GM18520 (cell line): ENCODE results near the gene MNX1.

Experiments
- ATAC-seq: cut with Tn5 transposase; IDR thresholded peaks from one replicate; pipeline ENCODE4 v1.9.1; 2021; ENCODE audit not compliant: unreplicated experiment

The MNX1 gene

DNA sequence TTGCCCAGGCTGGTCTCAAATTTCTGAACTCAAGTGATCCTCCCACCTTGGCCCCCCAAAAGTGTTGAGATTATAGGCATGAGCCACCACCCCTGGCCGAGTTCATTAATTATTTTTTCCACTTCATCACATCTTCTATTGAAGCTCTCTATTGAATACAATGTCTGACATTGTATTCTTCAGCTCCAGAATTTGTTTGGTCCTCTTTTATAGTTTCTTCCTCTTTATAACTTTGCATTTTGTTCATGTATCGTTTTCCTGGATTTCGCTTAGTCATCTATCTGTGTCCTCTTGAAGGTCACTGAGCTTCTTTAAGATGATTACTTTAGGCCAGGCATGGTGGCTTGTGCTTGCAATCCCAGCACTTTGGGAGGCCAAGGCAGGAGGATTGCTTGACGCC is 30.8 kb downstream of the MNX1 start:
- ATAC-seq = no peak

DNA sequence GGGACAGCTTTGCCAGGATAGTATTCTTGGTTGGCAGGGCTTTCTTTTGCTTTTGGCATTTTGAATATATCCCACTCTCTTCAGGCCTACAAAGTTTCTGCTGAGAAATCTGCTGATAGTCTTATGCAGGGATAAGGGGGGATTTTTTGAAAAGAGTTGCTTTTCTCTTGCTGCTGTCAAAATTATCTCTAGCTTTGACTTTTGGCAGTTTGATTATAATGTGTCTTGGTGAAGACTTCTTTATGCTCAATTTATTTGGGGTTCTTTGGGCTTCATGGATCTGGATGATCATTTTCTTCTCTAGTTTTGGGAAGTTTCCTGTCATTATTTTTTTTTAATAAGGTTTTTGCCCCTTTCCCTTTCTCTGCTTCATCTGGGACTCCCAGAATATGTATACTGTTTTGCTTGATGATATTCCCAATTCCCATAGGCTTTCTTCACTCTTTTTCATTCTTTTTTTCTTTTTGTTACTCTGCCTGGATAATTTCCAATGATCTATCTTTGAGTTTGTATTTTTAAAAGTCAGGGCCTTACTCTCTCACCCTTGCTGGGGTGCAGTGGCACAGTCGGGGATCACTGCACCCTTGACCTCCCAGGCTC is 31.4 kb downstream of the MNX1 start:
- no peak for ATAC-seq

DNA sequence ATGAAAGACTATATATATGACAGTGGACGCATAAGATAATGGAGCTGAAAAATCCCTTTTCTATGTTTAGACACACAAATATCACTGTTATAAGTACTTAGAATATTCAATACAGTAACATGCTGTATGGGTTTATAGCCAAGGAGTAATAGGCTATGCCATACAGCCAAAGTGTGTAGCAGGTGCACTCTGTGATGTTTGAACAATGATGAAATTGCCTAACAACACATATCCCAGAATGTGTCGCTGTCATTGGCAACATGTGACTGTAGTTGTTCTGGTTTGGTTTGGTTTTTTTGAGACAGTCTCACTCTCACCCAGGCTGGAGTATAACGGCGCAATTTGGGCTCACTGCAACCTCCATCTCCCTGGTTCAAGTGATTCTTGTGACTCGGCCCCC is 34.8 kb downstream of the MNX1 start:
- ATAC-seq = no peak

DNA sequence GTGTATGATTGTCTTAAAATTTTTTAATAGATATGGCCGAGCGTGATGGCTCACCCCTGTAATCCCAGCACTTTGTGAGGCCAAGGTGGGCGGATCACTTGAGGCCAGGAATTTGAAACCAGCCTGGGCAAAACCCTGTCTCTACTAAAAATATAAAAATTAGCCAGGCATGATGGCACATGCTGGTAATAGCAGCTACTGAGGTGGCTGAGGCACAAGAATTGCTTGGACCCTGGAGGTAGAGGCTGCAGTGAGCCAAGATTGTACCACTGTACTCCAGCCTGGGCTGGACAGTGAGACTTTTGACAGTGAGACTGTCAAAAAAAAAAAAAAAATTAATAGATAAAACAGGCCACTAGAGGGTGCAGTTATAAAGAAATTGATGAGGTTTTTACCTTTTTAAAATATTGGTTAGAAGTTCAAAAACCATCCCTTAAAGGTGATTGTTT is 40.5 kb downstream of the MNX1 start:
- no peak for ATAC-seq

DNA sequence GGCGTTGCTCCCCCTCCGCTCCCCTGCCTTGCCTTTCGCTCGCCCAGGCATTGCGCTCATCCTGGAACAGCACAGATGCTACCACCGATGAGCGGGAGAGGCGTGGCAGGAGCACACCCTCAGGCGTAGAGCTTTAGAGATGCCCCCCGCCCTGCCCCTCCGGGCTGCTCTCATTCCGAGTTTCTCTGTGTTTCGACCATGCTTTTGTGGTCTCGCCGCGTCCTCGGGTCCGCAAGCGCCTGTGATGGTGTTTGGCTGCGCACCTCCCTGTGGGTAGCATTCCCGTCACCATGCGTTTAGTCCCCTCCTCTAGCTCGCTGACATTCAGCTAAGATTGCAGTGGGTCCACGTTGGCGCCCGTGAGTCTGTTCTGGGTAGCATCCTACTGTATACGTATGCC is 42.3 kb downstream of the MNX1 start:
- no peak for ATAC-seq

DNA sequence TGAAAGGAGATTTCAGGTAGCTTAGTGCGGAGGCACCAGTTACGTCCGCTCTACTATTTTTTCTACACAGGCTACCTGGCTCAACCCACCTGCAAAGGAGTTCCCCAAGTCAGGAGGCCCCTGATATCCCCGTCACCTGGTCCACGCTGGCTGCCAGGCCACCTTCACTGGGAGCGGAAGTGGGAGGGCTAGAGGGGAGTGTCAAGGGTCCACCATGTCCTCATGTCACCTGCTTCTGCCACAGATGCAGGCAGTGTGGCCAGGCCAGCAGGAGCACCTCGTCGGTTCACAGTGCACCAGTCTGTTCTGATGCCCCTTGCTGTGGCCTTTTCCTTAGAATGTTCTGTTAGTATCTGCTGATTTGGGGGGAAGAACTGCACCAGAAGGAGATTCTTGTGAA is 44.1 kb downstream of the MNX1 start:
- no peak for ATAC-seq

DNA sequence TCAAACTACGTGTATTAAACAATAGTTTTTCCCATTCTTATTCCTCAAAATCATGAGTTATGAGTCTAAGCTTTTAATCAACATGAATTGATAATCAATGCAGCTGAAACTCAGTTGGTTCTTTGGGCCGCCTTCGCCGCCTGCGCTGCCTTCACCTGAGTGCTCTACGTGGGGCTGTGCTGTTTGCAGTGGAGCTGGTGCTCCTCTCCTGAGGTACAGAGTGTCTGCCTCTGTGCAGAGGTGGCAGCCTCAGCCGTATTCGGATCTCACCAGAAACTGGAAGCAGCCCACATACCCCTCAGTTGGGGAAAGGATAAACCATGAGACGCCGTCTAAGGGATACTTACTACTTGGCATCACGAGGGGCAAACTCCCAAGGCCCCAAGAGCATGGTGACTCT is 45.5 kb downstream of the MNX1 start:
- no peak for ATAC-seq

DNA sequence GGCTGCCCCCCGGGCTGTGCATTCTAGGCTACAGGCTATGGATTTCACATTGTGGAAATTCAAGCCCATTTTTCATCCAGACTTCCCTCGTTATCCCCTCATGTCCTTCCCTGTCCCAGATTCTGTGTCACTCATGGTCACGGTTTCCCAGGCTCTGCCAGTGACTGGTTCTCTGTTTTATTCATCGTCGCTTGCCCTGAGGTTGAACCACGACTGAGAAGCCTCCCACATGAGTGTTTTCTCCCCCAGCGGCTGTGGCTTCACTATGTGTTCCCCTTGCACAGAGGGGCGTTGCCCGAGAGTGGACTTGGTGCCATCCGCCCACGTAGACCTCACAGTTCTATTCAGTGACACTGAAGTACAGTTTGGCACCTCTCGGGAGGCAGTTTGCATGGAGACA is 47.0 kb downstream of the MNX1 start:
- no peak for ATAC-seq

DNA sequence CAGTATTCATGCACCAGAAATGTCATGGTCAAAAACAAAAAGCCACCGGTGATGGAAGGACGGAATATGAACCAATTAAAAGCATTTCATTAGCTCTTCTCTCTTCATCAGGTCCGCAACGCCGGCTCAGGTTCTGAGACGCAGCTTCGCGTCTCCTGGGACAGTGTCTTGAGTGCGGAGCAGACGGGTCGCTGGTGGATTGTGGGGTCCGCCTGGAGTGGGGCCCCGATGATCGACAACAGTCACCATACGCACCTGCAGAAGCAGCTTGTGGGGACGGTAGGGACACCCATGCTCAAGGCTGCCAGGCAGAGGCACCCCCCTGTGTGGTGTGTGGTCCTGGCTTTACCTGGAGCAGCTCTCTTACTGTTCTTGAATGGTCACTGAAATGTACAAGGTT is 47.6 kb downstream of the MNX1 start:
- ATAC-seq = no peak

DNA sequence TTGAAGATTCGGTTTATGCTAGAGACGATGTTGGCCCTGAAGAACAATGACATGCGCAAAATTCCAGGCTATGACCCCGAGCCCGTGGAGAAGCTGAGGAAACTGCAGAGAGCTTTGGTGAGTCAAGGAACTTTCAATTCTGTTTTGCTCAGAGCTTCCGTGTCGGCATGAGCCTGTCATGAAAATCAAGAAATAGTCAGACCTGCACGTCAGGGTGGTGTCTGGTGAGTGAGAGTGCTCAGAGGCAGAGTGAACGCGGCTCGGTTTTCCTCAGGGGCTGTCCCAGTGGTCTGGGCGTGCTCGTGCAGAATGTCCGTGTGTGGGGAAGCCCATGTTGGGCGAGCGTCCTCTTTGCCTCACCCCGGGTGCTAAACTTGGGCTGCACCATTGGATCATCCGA is 48.3 kb downstream of the MNX1 start:
- ATAC-seq = no peak

DNA sequence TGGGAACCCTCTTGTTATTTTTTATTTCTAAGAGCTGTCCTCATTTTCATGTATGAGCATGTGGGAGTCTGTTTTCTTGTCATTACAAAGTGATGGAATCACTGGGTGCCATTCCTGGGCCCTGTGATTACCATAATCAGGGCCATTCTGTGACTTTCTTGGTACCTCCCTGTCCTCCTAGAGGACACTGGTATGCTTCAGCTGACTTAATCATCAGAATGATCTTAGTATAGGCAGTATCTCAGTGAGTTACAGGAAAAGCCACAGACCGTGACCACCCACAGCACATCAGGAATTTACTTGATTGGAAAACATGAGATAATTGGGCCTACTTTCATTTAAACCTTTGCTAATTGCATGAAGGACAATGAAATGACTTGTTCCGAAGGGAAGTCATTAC is 53.7 kb downstream of the MNX1 start:
- ATAC-seq = no peak

DNA sequence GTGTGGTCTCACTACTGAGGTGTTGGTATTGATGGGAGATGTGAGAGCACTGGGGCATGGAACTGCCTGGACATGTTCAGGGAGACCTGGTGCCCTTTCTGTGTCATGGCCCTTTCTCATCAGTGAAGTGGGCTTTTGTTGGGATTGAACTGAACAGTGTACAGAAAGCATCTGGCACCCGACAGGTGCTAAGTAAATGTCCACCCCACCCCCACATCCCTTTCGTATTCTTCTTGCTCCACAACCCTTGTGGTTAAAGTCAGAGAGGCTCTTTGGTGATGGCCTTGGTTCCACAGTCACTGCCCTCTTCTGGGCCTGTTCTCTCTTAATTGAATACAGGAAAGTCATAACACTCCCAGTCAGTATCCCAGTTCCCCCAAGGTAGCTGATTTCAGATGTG is 55.5 kb downstream of the MNX1 start:
- ATAC-seq = no peak
